M059J (cell line): ENCODE measurements around the gene RNF225. TPM values are rescaled to one million over a fixed set of nuclear protein-coding genes. Genes with fewer than 3 reads are reported as not detected.
"Not testable (repeated sequence)": the region's sequence is repeated elsewhere in the genome, so short reads cannot be mapped to it uniquely, and the experiment has no call there.

Experiments
- DNase-seq: peaks from one replicate; pipeline ENCODE4 v3.0.0-alpha.2; 2012; ENCODE audit warnings: low read depth
- total RNA-seq: library from RNA; depleted of rRNA; stranded (reverse); fragments of >200 nt; shearing (Covaris generic); gene quantifications from 2 replicates; pipeline ENCODE4 v1.2.3, GENCODE V29; 2014; rRNA removed

RNF225 gene
- total RNA-seq, 1 experiment from 2014 or later, result not detected

DNA sequence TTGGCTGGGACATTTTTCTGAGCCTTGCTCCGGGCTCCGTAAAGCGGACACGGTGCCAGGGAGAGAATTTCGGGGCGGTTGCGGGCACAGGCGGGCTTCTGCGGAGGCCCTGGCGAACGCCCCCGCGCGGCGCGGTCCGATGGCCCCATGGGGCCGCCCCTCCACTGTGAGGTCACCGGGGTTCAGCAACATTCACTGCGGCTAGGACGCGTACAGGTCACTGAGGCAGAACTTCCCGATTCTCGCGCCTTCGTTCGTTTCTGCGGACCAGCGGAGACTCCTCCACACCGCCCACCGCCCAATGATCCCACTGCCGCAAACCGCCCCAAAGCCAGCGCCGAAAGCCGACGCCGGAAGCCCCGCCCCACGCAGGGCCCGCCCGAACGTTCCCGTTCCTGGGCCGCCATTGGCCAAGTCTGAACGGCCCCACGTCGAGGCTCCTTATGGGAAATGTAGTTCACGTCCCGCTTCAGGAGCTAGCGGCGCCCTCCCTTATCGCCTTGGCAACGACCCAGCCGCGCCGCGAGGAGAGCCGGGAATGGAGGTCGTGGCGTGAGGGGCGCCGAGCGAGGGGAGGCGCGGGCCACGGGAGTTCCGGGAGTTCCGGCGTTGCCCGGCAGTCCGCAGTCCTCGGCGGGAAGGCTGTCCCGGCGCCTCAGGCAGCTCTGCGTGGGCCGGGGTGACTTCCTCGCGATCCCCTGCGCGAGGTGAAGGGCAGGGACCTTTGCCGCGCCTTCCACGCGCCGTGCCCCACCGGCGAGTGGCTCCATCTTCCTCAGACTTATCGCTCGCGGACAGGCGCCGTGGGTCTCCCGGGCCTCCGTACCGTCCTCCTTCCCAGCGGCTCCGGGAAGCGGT lies 12.9 kb downstream of the RNF225 start, which contains the start of gene ZNF584:
Gene ZNF584 (plus strand): TSS at position 498 of the 858 bp plus-strand sequence. CDS start 499 bp downstream, outside the sequence.
- peak; percentile 94 for DNase-seq

DNA sequence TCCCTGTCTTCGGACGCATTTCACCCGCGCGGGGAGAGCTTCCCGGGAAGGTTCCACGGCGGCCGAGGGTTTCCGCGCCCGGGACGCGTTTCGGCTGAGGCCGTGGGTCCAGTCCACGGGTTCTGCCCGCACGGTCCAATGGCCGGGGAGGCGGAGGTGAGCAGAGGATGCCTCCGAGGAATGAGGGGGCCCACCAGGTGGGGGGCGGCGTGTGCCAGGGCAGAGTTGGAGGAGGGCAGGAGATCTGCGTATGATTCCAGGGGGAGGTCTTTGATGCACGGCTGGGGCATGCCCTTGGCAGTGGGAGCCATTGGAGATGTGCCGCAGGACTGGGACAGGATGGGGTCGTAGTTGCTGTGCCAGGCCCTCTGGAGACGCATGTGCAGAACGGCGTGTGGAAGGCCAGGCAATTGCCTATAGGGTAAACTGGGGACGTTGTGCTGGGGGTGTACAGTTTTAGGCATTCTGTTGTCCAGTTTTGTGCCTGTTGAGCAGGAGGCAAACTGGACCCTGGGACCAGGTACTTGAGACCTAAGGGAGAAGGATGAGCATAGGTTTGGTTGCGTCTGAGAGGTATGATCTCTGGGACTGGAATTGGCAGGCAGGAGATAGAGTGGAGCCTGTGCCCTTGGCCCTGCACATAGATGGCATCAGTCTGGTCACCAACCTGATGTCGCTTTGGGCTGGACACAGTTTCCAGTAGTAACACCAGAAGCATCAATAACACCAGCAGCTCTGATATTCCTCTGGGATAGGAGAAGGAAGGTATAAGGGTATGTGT lies 13.7 kb downstream of the RNF225 start:
- peak; percentile 40 for DNase-seq

DNA sequence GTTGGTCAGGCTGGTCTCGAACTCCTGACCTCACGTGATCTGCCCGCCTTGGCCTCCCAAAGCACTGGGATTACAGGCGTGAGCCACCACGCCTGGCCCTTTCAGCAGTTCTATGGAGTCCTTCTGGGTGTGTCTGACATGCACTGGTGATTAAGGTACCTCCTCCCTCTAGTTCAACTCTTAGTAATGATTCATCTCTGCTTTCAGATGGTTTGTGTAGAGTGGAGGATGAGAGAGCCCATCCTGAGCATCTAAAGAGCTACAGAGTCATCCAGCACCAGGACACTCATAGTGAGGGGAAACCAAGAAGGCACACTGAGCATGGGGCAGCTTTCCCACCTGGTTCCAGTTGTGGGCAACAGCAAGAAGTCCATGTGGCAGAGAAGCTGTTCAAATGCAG lies 21.1 kb downstream of the RNF225 start:
- DNase-seq, result no peak

DNA sequence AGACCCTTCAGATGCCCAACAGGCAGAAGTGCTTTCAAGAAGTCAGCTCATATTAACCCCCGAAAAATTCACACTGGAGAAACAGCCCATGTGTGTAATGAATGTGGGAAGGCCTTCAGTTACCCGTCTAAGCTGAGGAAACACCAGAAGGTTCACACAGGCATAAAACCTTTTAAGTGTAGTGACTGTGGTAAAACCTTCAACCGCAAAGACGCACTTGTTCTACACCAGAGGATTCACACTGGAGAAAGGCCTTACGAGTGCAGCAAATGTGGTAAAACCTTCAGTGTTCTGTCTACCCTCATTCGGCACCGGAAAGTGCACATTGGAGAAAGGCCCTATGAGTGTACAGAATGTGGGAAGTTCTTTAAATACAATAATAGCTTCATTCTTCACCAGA lies 21.6 kb downstream of the RNF225 start:
- DNase-seq, result no peak

DNA sequence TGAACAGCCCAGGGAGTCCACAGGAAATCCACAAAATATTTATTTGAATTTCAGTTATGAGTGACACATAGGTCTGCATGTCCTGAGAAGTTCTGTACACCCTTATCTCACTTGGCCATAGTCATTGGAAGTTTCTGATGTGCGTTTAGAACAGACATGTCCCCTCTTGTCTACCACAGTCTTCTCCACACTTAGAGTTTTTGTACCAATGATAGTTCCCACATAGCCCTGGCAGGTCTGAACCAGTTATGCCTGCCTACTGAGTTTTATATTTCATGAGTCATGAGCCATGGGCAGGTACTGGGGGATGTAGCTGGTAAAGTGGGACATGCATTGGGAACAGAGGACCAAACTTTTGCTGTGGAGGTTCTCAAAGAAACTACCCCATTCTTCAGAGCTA lies 33.2 kb downstream of the RNF225 start:
- DNase-seq, result no peak

DNA sequence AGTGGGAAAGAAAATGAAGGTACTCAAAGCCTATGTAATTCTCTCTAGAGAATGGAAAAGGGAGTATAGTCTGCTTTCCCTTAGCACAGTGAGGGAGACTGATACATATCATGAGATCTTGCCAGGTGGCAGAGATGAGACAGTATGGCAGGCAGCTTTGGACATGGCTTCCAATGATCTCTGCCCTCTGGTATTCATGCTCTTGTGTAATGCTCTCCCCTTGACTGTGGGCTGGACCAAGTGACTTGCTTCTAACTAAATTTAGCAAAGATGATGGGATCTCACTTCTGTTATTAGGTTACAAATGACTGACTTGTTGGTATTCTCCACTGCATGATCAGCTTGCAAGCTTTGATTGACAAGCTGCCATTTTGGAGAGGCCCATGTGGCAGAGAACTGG lies 34.3 kb downstream of the RNF225 start:
- no peak for DNase-seq

DNA sequence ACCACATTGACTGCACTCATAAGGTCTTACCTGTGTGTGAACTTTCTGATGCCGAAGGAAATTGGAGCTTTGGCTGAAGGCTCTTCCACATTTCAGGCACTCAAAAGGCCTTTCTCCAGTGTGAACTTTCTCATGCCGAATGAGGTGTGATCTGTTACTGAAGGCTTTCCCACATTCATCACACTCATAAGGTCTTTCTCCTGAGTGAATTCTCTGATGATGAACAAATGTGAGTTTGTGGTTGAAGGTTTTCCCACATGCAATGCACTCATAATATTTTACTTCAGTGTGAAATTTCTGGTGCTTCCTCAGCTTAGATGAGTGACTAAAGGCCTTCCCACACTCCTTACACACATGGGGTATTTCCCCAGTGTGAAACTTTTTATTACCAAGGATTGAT lies 38.8 kb downstream of the RNF225 start:
- peak; percentile 18 for DNase-seq

DNA sequence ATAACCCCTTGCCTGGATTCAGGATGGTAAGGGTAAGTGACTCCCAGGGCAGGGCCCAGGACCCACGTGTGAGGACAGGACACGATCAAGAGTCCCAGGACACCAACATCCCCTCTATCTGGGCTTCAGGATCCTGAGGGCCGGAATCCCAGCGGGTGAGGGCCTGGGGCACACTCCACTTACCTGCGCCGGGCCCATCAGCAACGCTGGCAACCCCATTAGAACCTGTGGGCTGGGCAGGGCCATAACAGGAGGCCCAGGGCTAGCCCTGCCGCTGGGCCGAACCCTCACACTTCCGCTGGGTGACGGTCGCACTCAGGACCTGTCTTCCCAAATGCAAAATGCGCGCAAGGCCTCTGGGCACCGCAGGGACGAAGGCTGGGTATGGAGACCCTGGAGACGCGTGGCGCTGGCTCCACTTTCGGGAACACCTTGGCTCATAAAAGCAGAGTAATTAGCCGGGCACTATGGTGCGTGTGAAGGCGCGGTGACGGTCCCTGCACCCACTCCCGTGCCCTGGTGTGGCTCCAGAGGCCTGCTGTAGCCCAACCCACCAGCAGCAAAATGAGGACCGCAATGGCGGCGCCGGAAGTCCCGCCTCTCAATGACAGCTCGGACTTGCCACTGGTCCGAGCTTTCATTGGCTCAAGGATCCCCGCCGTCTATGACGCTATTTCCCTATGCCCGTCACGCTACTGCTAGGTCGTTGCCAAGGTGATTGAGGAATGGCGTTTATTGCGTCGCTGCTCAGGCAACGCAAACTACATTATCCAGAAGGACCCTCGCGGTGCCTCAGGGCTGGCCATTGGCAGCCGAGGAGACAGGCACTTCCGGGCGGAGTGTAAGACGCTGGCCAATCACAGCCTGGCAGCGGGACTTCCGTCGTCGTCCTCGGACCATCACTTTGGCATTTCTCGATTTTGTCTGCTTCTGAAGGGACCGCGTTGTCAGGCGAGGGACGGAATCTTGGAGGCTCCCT lies 44.4 kb downstream of the RNF225 start, which contains the start of gene ZNF132:
Gene ZNF132 (minus strand): TSS at position 578 of the 979 bp plus-strand sequence. CDS start 332 bp downstream, at position 246.
- peak; percentile 100 for DNase-seq

DNA sequence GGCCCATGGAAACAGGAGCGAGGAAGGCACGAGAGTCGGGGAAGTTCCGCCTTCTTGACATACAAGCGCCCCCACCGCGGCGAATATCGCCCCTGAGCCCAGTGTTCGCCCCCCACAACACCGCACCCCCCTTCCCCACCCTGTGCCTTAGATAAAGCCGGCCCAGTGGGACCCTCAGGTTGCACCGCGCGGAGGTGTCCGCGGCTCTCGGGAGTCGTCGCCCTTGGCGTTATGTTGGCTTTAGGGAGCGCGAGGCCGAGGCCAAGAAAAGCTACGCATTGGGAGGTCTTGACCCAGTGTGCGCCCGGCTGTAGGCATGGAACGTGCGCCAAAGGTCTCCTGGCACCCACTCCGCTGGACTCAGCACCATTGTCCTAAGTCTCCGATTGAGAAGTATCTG lies 45.1 kb downstream of the RNF225 start:
- no peak for DNase-seq

DNA sequence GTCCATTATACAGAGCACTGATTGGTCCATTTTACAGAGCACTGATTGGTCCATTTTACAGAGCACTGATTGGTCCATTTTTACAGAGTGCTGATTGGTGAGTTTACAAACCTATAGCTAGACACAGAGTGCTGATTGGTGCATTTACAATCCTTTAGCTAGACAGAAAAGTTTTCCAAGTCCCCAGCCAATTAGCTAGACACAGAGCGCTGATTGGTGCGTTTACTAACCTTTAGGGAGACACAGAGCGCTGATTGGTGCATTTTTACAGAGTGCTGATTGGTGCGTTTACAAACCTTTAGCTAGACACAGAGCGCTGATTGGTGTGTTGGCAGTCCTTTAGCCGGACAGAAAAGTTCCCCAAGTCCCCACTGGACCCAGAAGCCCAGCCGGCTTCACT lies 47.5 kb downstream of the RNF225 start:
- DNase-seq, result not testable (repeated sequence)

Other genes starting within 250 kb of the RNF225 start
- gene ZNF329, start 244.9 kb upstream of the RNF225 start, total RNA-seq, result 9.8 and 14.6 TPM in 2 replicates
- 23.7 and 26.7 TPM in 2 replicates for gene ZNF274, start 212.6 kb upstream of the RNF225 start, total RNA-seq
- 47.3 and 65.4 TPM in 2 replicates for gene ZNF544, start 166.7 kb upstream of the RNF225 start, total RNA-seq
- gene ZNF8, start 116.7 kb upstream of the RNF225 start, total RNA-seq, result 3.7 and 7.1 TPM in 2 replicates
- 90.1 and 122 TPM in 2 replicates for gene ERVK3-1, start 90.3 kb upstream of the RNF225 start, total RNA-seq
- gene ZSCAN22, start 68.7 kb upstream of the RNF225 start, total RNA-seq, result 2.2 and 3.6 TPM in 2 replicates
- gene A1BG, start 42.2 kb upstream of the RNF225 start, total RNA-seq, result 67.3 and 68.9 TPM in 2 replicates
- gene ZNF497, start 32.9 kb upstream of the RNF225 start, total RNA-seq, result 0.54 and 1.5 TPM in 2 replicates
- gene ZNF837, start 14.6 kb upstream of the RNF225 start, total RNA-seq, result 0.34 and 3.4 TPM in 2 replicates
- gene RPS5, start 8.4 kb upstream of the RNF225 start, total RNA-seq, result 1,319 and 1,664 TPM in 2 replicates
- gene ZNF584, start 13.0 kb downstream of the RNF225 start, total RNA-seq, result 11.6 and 14.2 TPM in 2 replicates
- 4.8 and 4.9 TPM in 2 replicates for gene ZNF132, start 44.5 kb downstream of the RNF225 start, total RNA-seq
- 6.6 and 16.3 TPM in 2 replicates for gene ZNF324B, start 56.0 kb downstream of the RNF225 start, total RNA-seq
- 10.3 and 15.7 TPM in 2 replicates for gene ZNF324, start 71.4 kb downstream of the RNF225 start, total RNA-seq
- 5.4 and 10.9 TPM in 2 replicates for gene ZNF446, start 80.7 kb downstream of the RNF225 start, total RNA-seq
- gene SLC27A5, start 116.3 kb downstream of the RNF225 start, total RNA-seq, result 4.1 and 5.2 TPM in 2 replicates
- 5.8 and 9.7 TPM in 2 replicates for gene ZBTB45, start 124.2 kb downstream of the RNF225 start, total RNA-seq
- gene TRIM28, start 148.4 kb downstream of the RNF225 start, total RNA-seq, result 262 and 359 TPM in 2 replicates
- 136 and 147 TPM in 2 replicates for gene CHMP2A, start 159.4 kb downstream of the RNF225 start, total RNA-seq
- gene UBE2M, start 163.0 kb downstream of the RNF225 start, total RNA-seq, result 99.7 and 113 TPM in 2 replicates
- gene MZF1, start 177.7 kb downstream of the RNF225 start, total RNA-seq, result 5.9 and 10.3 TPM in 2 replicates